IMR-90 (cell line): ENCODE results near the gene MLST8. TPM values are rescaled to one million over a fixed set of nuclear protein-coding genes. Genes with fewer than 3 reads are reported as not detected.

ENCODE experiments used
- ATAC-seq: fragments of 200-7000 bp; cut with Tn5 transposase; 2 replicates; pipeline ENCODE4 v1.9.1; 2020; ENCODE audit warnings: low read depth, mild to moderate bottlenecking, moderate library complexity
- BruUV-seq: library from RNA; stranded (reverse); fragments of 400-500 nt; replicated peaks from 2 replicates; lab custom pipeline; 2021; lab: Mats Ljungman, UMichigan
- CTCF ChIA-PET: fragments of 300-600 bp; formaldehyde crosslinking; extraction: SDS; loops from one replicate; lab custom pipeline; 2021; ENCODE audit warnings: antibody characterized with exemption; lab: Yijun Ruan, JAX
- POLR2A ChIA-PET: fragments of 300-600 bp; sonication (Branson Sonifier 250); formaldehyde crosslinking; loops from one replicate; lab custom pipeline; 2022; ENCODE audit warnings: antibody characterized with exemption; ENCODE audit not compliant: unreplicated experiment; lab: Charles Lee
- DNase-seq: peaks from one replicate; pipeline ENCODE4 v3.0.0; 2013
- H2AFZ ChIP-seq: replicated peaks from 2 replicates; pipeline ENCODE3; 2013; ENCODE audit warnings: low read length, mild to moderate bottlenecking; ENCODE audit not compliant: poor library complexity
- H2AK5ac ChIP-seq: 2 replicates; pipeline ENCODE4 v1.6.1; 2013; ENCODE audit warnings: low read depth, low read length, inconsistent platforms
- H2AK9ac ChIP-seq: replicated peaks from 2 replicates; pipeline ENCODE3; 2013; ENCODE audit warnings: mild to moderate bottlenecking, low read depth, low read length, moderate library complexity; ENCODE audit not compliant: poor library complexity
- H2BK120ac ChIP-seq: 2 replicates; pipeline ENCODE4 v1.6.1; 2013; ENCODE audit warnings: low read depth, low read length, inconsistent platforms
- H2BK15ac ChIP-seq: 3 replicates; pipeline ENCODE4 v1.6.1; 2013; ENCODE audit warnings: low read depth, low read length, inconsistent platforms
- H2BK20ac ChIP-seq: 2 replicates; pipeline ENCODE4 v1.6.1; 2013; ENCODE audit warnings: low read depth, mild to moderate bottlenecking, inconsistent platforms, low read length, moderate library complexity
- H2BK5ac ChIP-seq: 2 replicates; pipeline ENCODE4 v1.6.1; 2013; ENCODE audit warnings: mild to moderate bottlenecking, low read depth, low read length, inconsistent platforms; ENCODE audit not compliant: poor library complexity, severe bottlenecking
- H3K14ac ChIP-seq: replicated peaks from 2 replicates; pipeline ENCODE4 v1.6.1; 2013; ENCODE audit warnings: low read depth, low read length, inconsistent platforms
- H3K18ac ChIP-seq: 2 replicates; pipeline ENCODE4 v1.6.1; 2013; ENCODE audit warnings: low read depth, low read length, control low read depth
- H3K23ac ChIP-seq: 2 replicates; pipeline ENCODE4 v1.6.1; 2013; ENCODE audit warnings: low read depth, low read length, inconsistent platforms
- H3K27ac ChIP-seq: 2 replicates; pipeline ENCODE4 v1.5.1; 2013; ENCODE audit warnings: mild to moderate bottlenecking, control low read depth, low read length; ENCODE audit not compliant: insufficient read depth
- H3K27me3 ChIP-seq: 2 replicates; pipeline ENCODE4 v1.6.1; 2013; ENCODE audit warnings: low read length; ENCODE audit not compliant: control insufficient read depth, insufficient read depth
- H3K36me3 ChIP-seq: 2 replicates; pipeline ENCODE4 v1.6.1; 2013; ENCODE audit warnings: low read length, mixed read lengths; ENCODE audit not compliant: control insufficient read depth, insufficient read depth
- H3K4ac ChIP-seq: 2 replicates; pipeline ENCODE4 v1.6.1; 2013; ENCODE audit warnings: low read depth, low read length, inconsistent platforms
- H3K4me1 ChIP-seq: 2 replicates; pipeline ENCODE4 v1.6.1; 2013; ENCODE audit warnings: low read length, mixed read lengths; ENCODE audit not compliant: control insufficient read depth, insufficient read depth
- H3K4me2 ChIP-seq: 2 replicates; pipeline ENCODE4 v1.6.1; 2013; ENCODE audit warnings: low read depth, mild to moderate bottlenecking, control low read depth, low read length, moderate library complexity
- H3K4me3 ChIP-seq: 2 replicates; pipeline ENCODE4 v1.5.1; 2013; ENCODE audit warnings: low read depth, mild to moderate bottlenecking, control low read depth, low read length, moderate library complexity; ENCODE audit not compliant: insufficient read depth
- H3K56ac ChIP-seq: 2 replicates; pipeline ENCODE4 v1.6.1; 2013; ENCODE audit warnings: low read length, inconsistent platforms; ENCODE audit not compliant: insufficient read depth; ENCODE audit errors: extremely low read depth
- H3K79me1 ChIP-seq, 2 experiments: 2 replicates each; pipeline ENCODE4 v1.6.1; 2013; ENCODE audit warnings: low read length in 2 of 2, inconsistent platforms in 1 of 2, low read depth in 1 of 2
- H3K9ac ChIP-seq: 2 replicates; pipeline ENCODE4 v1.6.1; 2013; ENCODE audit warnings: low read depth, low read length, control low read depth
- H3K9me1 ChIP-seq: 2 replicates; pipeline ENCODE4 v1.6.1; 2013; ENCODE audit warnings: low read length, inconsistent platforms; ENCODE audit not compliant: insufficient read depth
- H3K9me3 ChIP-seq: 2 replicates; pipeline ENCODE4 v1.6.1; 2013; ENCODE audit warnings: low read length; ENCODE audit not compliant: control insufficient read depth, insufficient read depth
- H4K20me1 ChIP-seq: 2 replicates; pipeline ENCODE4 v1.6.1; 2013; ENCODE audit warnings: low read length, inconsistent platforms; ENCODE audit not compliant: insufficient read depth
- H4K5ac ChIP-seq: 2 replicates; pipeline ENCODE4 v1.6.1; 2013; ENCODE audit warnings: mild to moderate bottlenecking, low read depth, low read length, control low read depth
- H4K8ac ChIP-seq, 2 experiments: 2 replicates each; pipeline ENCODE4 v1.6.1; 2013; ENCODE audit warnings: low read depth in 2 of 2, low read length in 2 of 2, control low read depth in 1 of 2, inconsistent platforms in 1 of 2
- H4K91ac ChIP-seq: 2 replicates; pipeline ENCODE4 v1.6.1; 2013; ENCODE audit warnings: low read depth, low read length, inconsistent platforms; ENCODE audit not compliant: insufficient read depth
- BHLHE40 ChIP-seq: fragments of 150-350 bp; IDR thresholded peaks from 2 replicates; pipeline ENCODE4 v1.6.1; 2016; ENCODE audit warnings: mild to moderate bottlenecking, low read depth, low read length
- CEBPB ChIP-seq: IDR thresholded peaks from 2 replicates; pipeline ENCODE4 v1.6.1; 2012; ENCODE audit warnings: low read depth, low read length, improper control_type of control experiment
- CHD1 ChIP-seq: IDR thresholded peaks from 2 replicates; pipeline ENCODE4 v1.6.1; 2012; ENCODE audit warnings: low read depth, low read length, improper control_type of control experiment
- FOS ChIP-seq: fragments of 150-350 bp; IDR thresholded peaks from 2 replicates; pipeline ENCODE4 v1.6.1; 2016; ENCODE audit warnings: low read depth, low read length
- MAZ ChIP-seq: IDR thresholded peaks from 2 replicates; pipeline ENCODE4 v1.6.1; 2012; ENCODE audit warnings: low read depth, mild to moderate bottlenecking, low read length, improper control_type of control experiment, moderate library complexity, borderline replicate concordance
- NFE2L2 ChIP-seq: fragments of 150-350 bp; IDR thresholded peaks from 2 replicates; pipeline ENCODE4 v1.6.1; 2016; ENCODE audit warnings: low read depth, mild to moderate bottlenecking, low read length
- POLR2A ChIP-seq: IDR thresholded peaks from 2 replicates; pipeline ENCODE4 v1.6.1; 2012; ENCODE audit warnings: mild to moderate bottlenecking, low read depth, low read length
- RAD21 ChIP-seq: IDR thresholded peaks from 2 replicates; pipeline ENCODE4 v1.6.1; 2012; ENCODE audit warnings: low read length, improper control_type of control experiment
- RCOR1 ChIP-seq: IDR thresholded peaks from 2 replicates; pipeline ENCODE4 v1.6.1; 2012; ENCODE audit warnings: mild to moderate bottlenecking, low read length, improper control_type of control experiment; ENCODE audit not compliant: insufficient replicate concordance
- RFX5 ChIP-seq: IDR thresholded peaks from 2 replicates; pipeline ENCODE4 v1.8.0; 2012; ENCODE audit warnings: low read depth, mild to moderate bottlenecking, low read length, moderate library complexity
- WGBS, 2 experiments: methylation state at CpG; one replicate each; pipeline versions ENCODE4 v1.1.5 to v1.1.7; 2013; ENCODE audit warnings: missing lambda C conversion rate in 2 of 2; ENCODE audit not compliant: insufficient read length in 1 of 2; ENCODE audit errors: extremely low coverage in 2 of 2; 5-methylcytosine and 5-hydroxymethylcytosine counted together
- dilution Hi-C: fragments of 300-500 bp; cut with HindIII; formaldehyde crosslinking; loops from one replicate; pipeline ENCODE4 v1.14.3; 2018; ENCODE audit warnings: low sequenced_read_pairs; ENCODE audit not compliant: unreplicated experiment
- in situ Hi-C: fragments of 300-500 bp; cut with MboI; formaldehyde crosslinking; loops from 3 replicates; pipeline ENCODE4 v1.14.3; 2019; ENCODE audit warnings: low sequenced_read_pairs, inconsistent platforms, mixed read lengths
- intact Hi-C: fragments of 100-400 bp; cut with micrococcal nuclease; formaldehyde crosslinking; loops from 2 replicates; pipeline ENCODE4 v1.10.0; 2022
- polyA plus RNA-seq, 3 experiments: library from polyadenylated mRNA; depleted of rRNA; stranded (reverse); fragments of >200 nt; gene quantifications; 2 replicates each; pipeline ENCODE4 v1.2.3, GENCODE V29; 2012; ENCODE audit warnings: low replicate concordance in 1 of 3
- total RNA-seq: library from RNA; depleted of rRNA; stranded (reverse); fragments of >200 nt; gene quantifications from 2 replicates; pipeline ENCODE4 v1.2.3, GENCODE V29; 2012
- TF ChIP-seq, protein P1 (sequence below): conservative IDR thresholded peaks from 2 replicates; pipeline ENCODE4 v1.5.1; 2012; ENCODE audit warnings: mild to moderate bottlenecking, low read depth, low read length, improper control_type of control experiment

The MLST8 gene
- total and polyA plus RNA-seq, 2 of the 4 experiments (the other 2 are of a cell fraction) = 34.4 to 93.7 TPM

GRCh38 chr16:2256531-2257140, 51.4 kb downstream of the MLST8 start:
- ATAC-seq (no peak), DNase-seq (no peak)
- intact Hi-C loops (no loop called here), dilution Hi-C loops (no loop called here), in situ Hi-C loops (loop anchor here (10.0 kb wide), 1 partner anchor 248 kb away; no protein-coding TSS in a partner anchor)
- Histone ChIP-seq H4K20me1 (peaks cover 29% of the 10 kb centered on the region), H3K79me1 (peaks cover 19 to 39% of the 10 kb centered on the region in 2 experiments), H2BK5ac (no peak overlapping the region), H4K91ac (no peak overlapping the region), H3K23ac (no peak overlapping the region), H2AFZ (no peak overlapping the region), H3K27ac (no peak overlapping the region), H2AK9ac (no peak overlapping the region), H3K18ac (no peak overlapping the region), H3K36me3 (peaks cover 52% of the 10 kb centered on the region), H2AK5ac (no peak overlapping the region), H2BK15ac (no peak overlapping the region), H3K4ac (no peak overlapping the region), H3K9me3 (no peaks in the 10 kb centered on the region), H2BK120ac (no peak overlapping the region), H3K14ac (no peak overlapping the region), H4K5ac (no peak overlapping the region), H3K9me1 (no peaks in the 10 kb centered on the region), H3K56ac (no peak overlapping the region), H3K27me3 (no peaks in the 10 kb centered on the region), H3K4me1 (peaks cover 5% of the 10 kb centered on the region), H3K4me3 (no peak overlapping the region), H3K4me2 (no peak overlapping the region), H2BK20ac (no peak overlapping the region), H3K9ac (no peak overlapping the region), H4K8ac (no peak overlapping the region)
- CTCF ChIA-PET = no interaction called here
- WGBS, 2 experiments = 84% methylated on average over 9 of the region's 12 CpGs; no CpG with 5 or more reads in 1 of the 2 experiments
- POLR2A ChIA-PET = no interaction called here
- no TSS peak for BruUV-seq
- TF ChIP-seq, protein P1, sequence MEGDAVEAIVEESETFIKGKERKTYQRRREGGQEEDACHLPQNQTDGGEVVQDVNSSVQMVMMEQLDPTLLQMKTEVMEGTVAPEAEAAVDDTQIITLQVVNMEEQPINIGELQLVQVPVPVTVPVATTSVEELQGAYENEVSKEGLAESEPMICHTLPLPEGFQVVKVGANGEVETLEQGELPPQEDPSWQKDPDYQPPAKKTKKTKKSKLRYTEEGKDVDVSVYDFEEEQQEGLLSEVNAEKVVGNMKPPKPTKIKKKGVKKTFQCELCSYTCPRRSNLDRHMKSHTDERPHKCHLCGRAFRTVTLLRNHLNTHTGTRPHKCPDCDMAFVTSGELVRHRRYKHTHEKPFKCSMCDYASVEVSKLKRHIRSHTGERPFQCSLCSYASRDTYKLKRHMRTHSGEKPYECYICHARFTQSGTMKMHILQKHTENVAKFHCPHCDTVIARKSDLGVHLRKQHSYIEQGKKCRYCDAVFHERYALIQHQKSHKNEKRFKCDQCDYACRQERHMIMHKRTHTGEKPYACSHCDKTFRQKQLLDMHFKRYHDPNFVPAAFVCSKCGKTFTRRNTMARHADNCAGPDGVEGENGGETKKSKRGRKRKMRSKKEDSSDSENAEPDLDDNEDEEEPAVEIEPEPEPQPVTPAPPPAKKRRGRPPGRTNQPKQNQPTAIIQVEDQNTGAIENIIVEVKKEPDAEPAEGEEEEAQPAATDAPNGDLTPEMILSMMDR = no peak
- TF ChIP-seq CEBPB (no peak), BHLHE40 (no peak), CHD1 (no peak), RCOR1 (no peak), MAZ (no peak), RFX5 (no peak), POLR2A (no peak), FOS (no peak), NFE2L2 (no peak), RAD21 (no peak)
